Endodermal cell (in vitro differentiated cells): Measurements from ENCODE around the gene SLC12A6. TPM values are rescaled to one million over a fixed set of nuclear protein-coding genes. Genes with fewer than 3 reads are reported as not detected.
A peak's percentile ranks its signal among the peaks of the same experiment; 100 is the strongest.

Source experiments
- DNase-seq: peaks from one replicate; pipeline ENCODE4 v3.0.0-alpha.2; 2017
- H3K27ac ChIP-seq: 2 replicates; pipeline ENCODE4 v1.5.1; 2013; ENCODE audit warnings: mild to moderate bottlenecking, low read depth, low read length, moderate library complexity
- H3K27me3 ChIP-seq: 2 replicates; pipeline ENCODE4 v1.6.1; 2013; ENCODE audit warnings: mild to moderate bottlenecking, low read length, moderate library complexity; ENCODE audit not compliant: insufficient read depth, control insufficient read depth, poor library complexity, severe bottlenecking
- H3K36me3 ChIP-seq: 2 replicates; pipeline ENCODE4 v1.7.0; 2013; ENCODE audit warnings: mild to moderate bottlenecking, low read length, moderate library complexity; ENCODE audit not compliant: control insufficient read depth, insufficient read depth
- H3K4me1 ChIP-seq: one replicate; pipeline ENCODE4 v1.7.0; 2013; ENCODE audit warnings: low read length; ENCODE audit not compliant: control insufficient read depth, insufficient read depth
- H3K4me3 ChIP-seq: 2 replicates; pipeline ENCODE4 v1.5.1; 2013; ENCODE audit warnings: mild to moderate bottlenecking, low read length, moderate library complexity
- H3K9ac ChIP-seq: 2 replicates; pipeline ENCODE4 v1.6.1; 2013; ENCODE audit warnings: mild to moderate bottlenecking, low read length, moderate library complexity; ENCODE audit not compliant: poor library complexity, severe bottlenecking; ENCODE audit errors: extremely low read depth
- H3K9me3 ChIP-seq: 2 replicates; pipeline ENCODE4 v1.6.1; 2013; ENCODE audit warnings: mild to moderate bottlenecking, low read length, moderate library complexity; ENCODE audit not compliant: control insufficient read depth
- H3K27ac Mint-ChIP-seq: 2 replicates; pipeline ENCODE4 v1.8.0; 2020; ENCODE audit warnings: mixed read lengths
- H3K27me3 Mint-ChIP-seq: 2 replicates; pipeline ENCODE4 v1.8.0; 2021; ENCODE audit warnings: mild to moderate bottlenecking, mixed read lengths; ENCODE audit not compliant: insufficient read depth
- H3K36me3 Mint-ChIP-seq: 2 replicates; pipeline ENCODE4 v1.8.0; 2020; ENCODE audit warnings: low read depth, mixed read lengths
- H3K4me1 Mint-ChIP-seq: 2 replicates; pipeline ENCODE4 v1.8.0; 2020; ENCODE audit warnings: mixed read lengths
- H3K4me3 Mint-ChIP-seq: 2 replicates; pipeline ENCODE4 v1.8.0; 2020; ENCODE audit warnings: mild to moderate bottlenecking, moderate library complexity, mixed read lengths
- H3K9me3 Mint-ChIP-seq: 2 replicates; pipeline ENCODE4 v1.8.0; 2020; ENCODE audit warnings: mild to moderate bottlenecking, mixed read lengths
- CTCF ChIP-seq: fragments of 200-600 bp; sonication (generic); conservative IDR thresholded peaks from 2 replicates; pipeline ENCODE4 v1.5.0; 2021; ENCODE audit warnings: antibody characterized with exemption, mild to moderate bottlenecking
- WGBS, 2 experiments: methylation state at CpG; one replicate each; pipeline versions ENCODE4 v1.1.5 to v1.1.7; 2013; ENCODE audit warnings: missing lambda C conversion rate in 2 of 2, mixed read lengths in 1 of 2; ENCODE audit not compliant: insufficient coverage in 1 of 2, insufficient read length in 1 of 2; 5-methylcytosine and 5-hydroxymethylcytosine counted together
- total RNA-seq, 2 donors: library from RNA; stranded (reverse); fragmentation: NEBNext Ultra II Directional in 1 of 2; extraction: Animal tissue kit (Norgen Biotek cat#: 25700) in 1 of 2; gene quantifications; 2 replicates in 1 of 2; 3 replicates in 1 of 2; pipeline ENCODE4 v1.2.1, GENCODE V29; 2021

SLC12A6 gene
- total RNA-seq, 2 donors from 2014 or later, result 18.2 to 23.3 TPM

- Histone ChIP-seq H3K9ac (no peak overlapping the region), H3K36me3 (no peaks in the 10 kb centered on the region), H3K4me1 (no peaks in the 10 kb centered on the region), H3K27me3 (no peaks in the 10 kb centered on the region), H3K27ac (no peak overlapping the region), H3K4me3 (no peak overlapping the region), H3K9me3 (no peaks in the 10 kb centered on the region)
- no peaks in the 10 kb centered on the region for H3K9me3 Mint-ChIP-seq
- H3K4me3 Mint-ChIP-seq, result no peak overlapping the region
- WGBS, 2 experiments, result 83 to 94% methylated on average over 1 to 2 of the region's 2 CpGs
- H3K27me3 Mint-ChIP-seq, result no peaks in the 10 kb centered on the region
- peaks cover 2% of the 10 kb centered on the region for H3K36me3 Mint-ChIP-seq
- DNase-seq, result no peak
- H3K27ac Mint-ChIP-seq, result no peak overlapping the region
- H3K4me1 Mint-ChIP-seq, result peaks cover 1% of the 10 kb centered on the region
- no peak for TF ChIP-seq CTCF
Observed at GRCh38 chr15:34264076-34264475, 73.5 kb downstream of the SLC12A6 start.

GRCh38 chr15:34262362-34262761 lies 75.2 kb downstream of the SLC12A6 start:
- Histone ChIP-seq H3K27ac (no peak overlapping the region), H3K27me3 (no peaks in the 10 kb centered on the region), H3K4me1 (no peaks in the 10 kb centered on the region), H3K9ac (no peak overlapping the region), H3K36me3 (no peaks in the 10 kb centered on the region), H3K9me3 (no peaks in the 10 kb centered on the region), H3K4me3 (no peak overlapping the region)
- no peaks in the 10 kb centered on the region for H3K27me3 Mint-ChIP-seq
- H3K4me1 Mint-ChIP-seq, result peaks cover 1% of the 10 kb centered on the region
- peaks cover 2% of the 10 kb centered on the region for H3K36me3 Mint-ChIP-seq
- DNase-seq, result peak; percentile 46
- WGBS, 2 experiments, result 92 to 100% methylated on average over 7 to 13 of the region's 13 CpGs
- H3K27ac Mint-ChIP-seq, result no peak overlapping the region
- TF ChIP-seq CTCF, result peak; percentile 16
- H3K4me3 Mint-ChIP-seq, result no peak overlapping the region
- H3K9me3 Mint-ChIP-seq, result no peaks in the 10 kb centered on the region

- Histone ChIP-seq H3K27me3 (no peaks in the 10 kb centered on the region), H3K9ac (no peak overlapping the region), H3K27ac (no peak overlapping the region), H3K4me3 (no peak overlapping the region), H3K36me3 (peaks cover 4% of the 10 kb centered on the region), H3K4me1 (no peaks in the 10 kb centered on the region), H3K9me3 (no peaks in the 10 kb centered on the region)
- no peak overlapping the region for H3K4me3 Mint-ChIP-seq
- peaks cover 2% of the 10 kb centered on the region for H3K36me3 Mint-ChIP-seq
- no peak overlapping the region for H3K27ac Mint-ChIP-seq
- H3K9me3 Mint-ChIP-seq, result no peaks in the 10 kb centered on the region
- 85 to 95% methylated on average over 3 of the region's 3 CpGs for WGBS, 2 experiments
- H3K27me3 Mint-ChIP-seq, result no peaks in the 10 kb centered on the region
- DNase-seq, result no peak
- H3K4me1 Mint-ChIP-seq, result peaks cover 1% of the 10 kb centered on the region
- no peak for TF ChIP-seq CTCF
Observed at GRCh38 chr15:34259566-34259965, 78.0 kb downstream of the SLC12A6 start.
